Ramos (cell line): ENCODE measurements around the gene B3GNT9.
"Not testable (repeated sequence)": the region's sequence is repeated elsewhere in the genome, so short reads cannot be mapped to it uniquely, and the experiment has no call there.

Experiments used
- in situ Hi-C: fragments of 300-500 bp; cut with MboI; formaldehyde crosslinking; loops from one replicate; pipeline ENCODE4 v1.14.3; 2022; ENCODE audit warnings: low sequenced_read_pairs; ENCODE audit not compliant: unreplicated experiment

Gene B3GNT9

DNA sequence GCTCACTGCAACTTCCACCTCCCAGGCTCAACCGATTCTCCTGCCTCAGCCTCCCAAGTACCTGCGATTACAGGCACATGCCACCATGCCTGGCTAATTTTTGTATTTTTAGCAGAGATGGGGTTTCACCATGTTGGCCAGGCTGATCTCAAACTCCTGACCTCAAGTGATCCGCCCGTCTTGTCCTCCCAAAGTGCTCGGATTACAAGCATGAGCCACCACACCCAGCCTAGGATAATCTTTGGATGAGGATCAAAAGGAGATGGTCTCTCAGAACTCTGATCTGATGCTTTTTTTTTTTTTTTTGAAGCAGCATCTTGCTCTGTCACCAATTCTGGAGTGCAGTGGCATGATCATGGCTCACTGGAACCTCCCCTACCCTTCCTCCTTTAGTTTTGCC is 28.0 kb downstream of the B3GNT9 start:
- in situ Hi-C loops: not testable (repeated sequence)

- in situ Hi-C loops: no loop called here
These were observed 30.8 kb downstream of the B3GNT9 start for GRCh38 chr16:67120025-67120424.

DNA sequence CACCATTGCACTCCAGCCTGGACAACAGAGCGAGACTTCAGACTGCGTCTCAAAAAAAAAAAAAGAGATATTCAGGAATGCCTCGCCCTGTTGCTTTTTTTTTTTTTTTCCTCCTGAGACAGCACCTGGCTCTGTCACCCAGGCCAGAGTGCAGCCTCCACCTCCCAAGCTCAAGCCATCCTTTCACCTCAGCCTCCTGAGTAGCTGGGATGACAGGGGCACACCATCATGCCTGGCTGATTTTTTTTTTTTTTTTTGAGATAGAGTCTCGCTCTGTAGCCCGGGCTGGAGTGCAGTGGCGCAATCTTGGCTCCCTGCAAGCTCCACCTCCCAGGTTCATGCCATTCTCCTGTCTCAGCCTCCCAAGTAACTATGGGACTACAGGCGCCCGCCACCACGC is 33.1 kb downstream of the B3GNT9 start:
- in situ Hi-C loops: no loop called here

DNA sequence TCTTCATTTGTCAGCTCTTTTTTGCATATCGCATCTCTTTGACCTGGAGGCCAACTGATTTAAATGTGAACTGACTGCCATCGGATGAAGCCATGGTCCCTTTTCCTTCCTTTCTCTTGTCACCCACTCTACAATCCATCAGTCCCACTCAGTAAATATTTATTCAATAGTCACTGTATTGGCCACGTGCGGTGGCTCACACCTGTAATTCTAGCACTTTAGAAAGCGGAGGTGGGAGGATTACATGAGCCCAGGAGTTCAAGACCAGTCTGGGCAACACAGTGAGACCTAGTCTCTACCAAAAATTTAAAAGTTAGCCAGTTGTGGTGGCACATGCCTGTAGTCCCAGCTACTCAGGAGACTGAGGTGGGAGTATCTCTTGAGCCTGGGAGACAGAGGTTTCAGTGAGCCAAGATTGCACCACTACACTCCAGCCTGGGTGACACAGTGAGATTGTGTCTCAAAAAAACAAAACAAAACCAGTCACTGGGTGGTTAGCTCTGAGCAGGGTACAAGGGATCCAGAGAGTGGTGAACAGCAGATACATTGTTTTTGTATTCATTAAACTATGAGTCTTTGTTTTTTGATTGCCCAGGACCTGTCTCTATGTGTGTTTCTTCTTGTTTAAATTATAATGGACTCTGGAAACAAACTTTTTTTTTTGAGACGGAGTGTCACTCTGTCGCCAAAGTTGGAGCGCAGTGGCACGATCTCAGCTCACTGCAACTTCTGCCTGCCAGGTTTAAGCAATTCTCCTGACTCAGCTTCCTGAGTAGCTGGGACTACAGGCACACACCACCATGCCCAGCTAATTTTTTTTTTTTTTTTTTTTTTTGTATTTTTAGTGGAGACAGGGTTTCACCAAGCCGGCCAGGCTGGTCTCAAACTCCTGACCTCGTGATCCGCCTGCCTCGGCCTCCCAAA is 34.1 kb downstream of the B3GNT9 start:
- in situ Hi-C loops: no loop called here

DNA sequence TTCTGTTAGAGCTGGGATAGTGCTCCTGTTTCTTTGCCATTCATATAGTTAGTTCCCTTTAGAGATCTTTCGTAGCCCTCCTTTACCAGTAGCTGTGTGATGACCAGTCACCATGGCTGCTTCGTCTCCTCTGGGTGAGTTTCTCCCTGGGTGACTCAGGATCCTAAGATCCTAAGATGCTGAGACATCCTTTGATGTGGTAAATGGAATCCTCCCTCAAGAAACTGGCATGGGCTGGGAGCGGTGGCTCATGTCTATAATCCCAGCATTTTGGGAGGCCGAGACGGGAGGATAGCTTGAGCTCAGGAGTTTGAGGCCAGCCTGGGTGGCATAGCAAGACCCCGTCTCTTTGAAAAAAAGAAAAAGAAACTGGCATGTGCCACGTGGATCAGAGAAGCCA is 35.2 kb downstream of the B3GNT9 start:
- in situ Hi-C loops: no loop called here

GRCh38 chr16:67114793-67115192 is 36.0 kb downstream of the B3GNT9 start:
- in situ Hi-C loops: no loop called here

GRCh38 chr16:67112591-67113399 is 38.0 kb downstream of the B3GNT9 start:
- in situ Hi-C loops: no loop called here

DNA sequence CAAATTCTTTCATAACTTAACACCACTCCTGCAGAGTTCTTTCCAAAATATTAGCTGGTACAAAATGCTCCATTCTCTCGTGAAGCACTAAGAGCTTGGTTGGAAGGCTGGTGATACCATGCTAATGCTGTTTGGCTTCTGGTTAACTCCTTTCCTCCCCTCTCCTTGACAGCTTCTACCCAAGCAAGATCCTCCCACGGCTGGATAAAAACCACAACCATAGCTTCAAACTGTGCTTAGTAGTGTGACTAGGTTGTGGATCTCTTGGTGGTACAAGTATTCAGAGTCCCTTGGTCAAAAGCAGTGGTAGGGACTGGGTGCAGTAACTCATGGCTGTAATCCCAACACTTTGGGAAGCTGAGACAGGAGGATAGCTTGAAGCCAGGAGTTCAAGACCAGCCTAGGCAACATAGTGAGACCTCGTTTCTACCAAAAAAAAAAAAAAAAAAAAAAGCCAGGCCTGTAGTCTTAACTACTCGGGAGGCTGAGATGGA is 38.8 kb downstream of the B3GNT9 start:
- in situ Hi-C loops: no loop called here

DNA sequence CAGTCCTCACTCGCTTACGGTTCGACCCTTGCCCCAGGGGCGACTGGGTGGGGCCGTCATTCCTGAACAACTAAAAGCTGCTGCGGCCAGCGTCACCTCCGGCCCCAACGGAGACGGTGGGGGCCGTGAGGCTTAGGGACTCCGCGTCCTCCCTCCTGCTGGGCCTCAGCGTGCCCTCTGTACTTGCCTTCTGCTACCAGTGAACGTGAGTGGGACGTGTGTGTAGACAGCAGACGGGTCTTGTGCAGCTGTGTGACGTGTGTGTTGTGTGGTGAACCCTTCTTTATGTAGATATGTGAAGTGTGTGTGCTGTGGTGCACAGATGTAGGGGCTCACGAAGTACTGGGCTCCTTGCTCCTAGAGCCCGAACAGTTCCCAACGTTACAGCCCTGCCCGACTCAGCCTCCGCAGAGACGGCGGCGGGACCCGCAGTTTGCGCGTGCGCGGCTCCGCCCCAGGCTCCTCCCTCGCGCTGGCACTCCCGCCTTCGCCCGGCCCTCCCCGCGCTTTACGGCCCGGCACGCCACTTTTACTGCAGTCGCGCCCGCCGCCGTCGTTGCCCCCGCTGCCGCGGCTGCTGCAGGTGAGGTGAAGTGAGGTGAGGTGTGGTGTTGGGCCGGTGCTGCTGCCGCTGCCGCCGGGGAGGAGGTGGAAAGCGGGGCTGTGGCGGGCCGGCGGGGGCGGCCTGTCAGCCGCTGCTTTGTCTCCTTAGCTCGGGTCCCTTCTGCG is 41.2 kb downstream of the B3GNT9 start, which contains the start of gene PHAF1:
Gene PHAF1 (plus strand): TSS at position 535 of the 729 bp plus-strand sequence. CDS start 235 bp downstream, outside the sequence.
- in situ Hi-C loops: no loop called here

DNA sequence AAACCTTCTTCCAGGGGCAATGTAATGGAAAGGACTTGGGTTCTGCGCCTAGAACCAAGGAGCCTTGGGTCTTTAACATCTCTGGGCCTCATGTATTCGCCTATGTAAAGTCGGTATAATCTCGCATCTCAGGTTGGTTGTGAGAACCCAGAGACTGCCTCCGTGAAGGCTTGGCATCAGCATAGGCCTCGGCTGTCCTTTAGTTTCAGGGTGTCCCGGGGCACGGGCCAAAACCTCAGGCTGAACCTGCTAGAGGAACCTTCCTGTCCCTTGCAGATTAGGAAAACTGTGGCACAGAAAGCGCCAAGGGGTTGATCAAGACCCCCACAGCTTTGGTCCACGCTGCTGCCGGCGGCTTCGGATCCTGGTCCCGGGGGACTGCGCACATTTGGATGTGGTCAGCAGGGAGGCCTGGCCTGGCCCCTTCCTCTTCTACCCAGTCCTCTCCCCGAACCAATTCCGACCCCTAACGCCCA is 41.8 kb downstream of the B3GNT9 start:
- in situ Hi-C loops: no loop called here

- in situ Hi-C loops: no loop called here
These were observed 42.3 kb downstream of the B3GNT9 start for GRCh38 chr16:67108489-67108888.

DNA sequence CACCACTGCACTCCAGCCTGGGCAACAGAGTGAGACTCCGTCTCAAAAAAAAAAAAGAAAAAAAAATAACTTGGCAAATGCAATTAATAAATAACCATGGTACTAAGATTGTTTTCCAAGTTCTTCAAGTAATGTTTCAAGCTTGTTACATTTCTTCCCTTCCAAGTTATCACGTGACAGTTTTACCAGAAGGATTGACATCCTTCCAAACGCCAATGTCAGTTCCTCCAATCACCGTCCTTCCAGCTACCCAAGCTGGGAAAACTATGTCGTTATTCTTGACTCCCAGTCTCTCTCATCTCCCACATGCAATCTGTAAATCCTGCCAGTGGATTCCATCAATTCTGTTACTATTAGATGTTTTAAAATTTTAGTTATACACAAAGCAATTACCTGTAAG is 44.9 kb downstream of the B3GNT9 start:
- in situ Hi-C loops: no loop called here

DNA sequence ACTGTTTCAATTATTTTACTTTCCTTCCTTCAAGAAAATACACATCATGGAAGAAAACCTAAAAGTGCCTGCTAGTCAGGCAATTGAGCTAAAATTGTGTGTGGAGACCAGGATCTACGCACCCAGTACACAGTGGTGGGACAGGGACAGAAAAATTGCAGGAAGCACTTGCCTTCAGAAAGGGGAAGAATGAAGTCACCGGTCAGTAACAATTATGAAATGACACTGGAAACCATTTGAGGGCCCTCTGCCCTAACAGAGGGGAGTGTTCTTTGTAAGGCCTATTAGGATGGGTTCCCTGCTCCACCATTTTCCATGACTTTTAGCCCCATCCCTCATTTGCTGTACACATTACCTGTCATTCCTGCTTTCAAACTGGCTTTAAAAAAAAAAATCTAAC is 45.6 kb downstream of the B3GNT9 start:
- in situ Hi-C loops: no loop called here

DNA sequence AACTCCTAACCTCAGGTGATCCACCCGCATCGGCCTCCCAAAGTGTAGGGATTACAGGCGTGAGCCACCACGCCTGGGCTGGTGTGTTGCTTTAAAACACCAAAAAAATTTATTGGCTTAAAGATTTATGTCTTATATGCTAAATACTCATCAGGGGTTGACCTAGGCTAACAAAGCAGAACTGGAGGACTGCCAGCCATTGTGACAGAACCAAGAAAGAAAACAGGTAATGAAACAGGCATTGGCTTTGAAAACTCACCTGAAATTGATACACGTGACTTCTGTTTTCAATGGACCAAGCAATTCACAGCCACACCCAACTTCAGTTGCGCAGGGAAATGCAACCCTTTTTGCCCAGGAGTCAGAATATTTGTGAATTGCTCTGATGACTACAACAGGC is 46.0 kb downstream of the B3GNT9 start:
- in situ Hi-C loops: loop anchor here (5.0 kb wide), 1 partner anchor 83 kb away; no protein-coding TSS in a partner anchor

- in situ Hi-C loops: loop anchor here (5.0 kb wide), 1 partner anchor 82 kb away; no protein-coding TSS in a partner anchor
These were observed 46.7 kb downstream of the B3GNT9 start for GRCh38 chr16:67104061-67104460.

- in situ Hi-C loops: loop anchor here (5.0 kb wide), 1 partner anchor 79 kb away; no protein-coding TSS in a partner anchor
These were observed 49.3 kb downstream of the B3GNT9 start for GRCh38 chr16:67101311-67102082.

GRCh38 chr16:67100569-67101310 is 50.1 kb downstream of the B3GNT9 start:
- in situ Hi-C loops: loop anchor here (5.0 kb wide), 1 partner anchor 78 kb away; no protein-coding TSS in a partner anchor

GRCh38 chr16:67098599-67098998 is 52.2 kb downstream of the B3GNT9 start:
- in situ Hi-C loops: no loop called here
